Breast epithelium (tissue), 3 donors: ENCODE results near the gene TPGS2.

Experiments
- POLR2A ChIP-seq: fragments of 450-650 bp; IDR thresholded peaks from one replicate; pipeline ENCODE4 v1.6.1; 2016; ENCODE audit warnings: antibody characterized with exemption, mild to moderate bottlenecking, moderate library complexity
- POLR2AphosphoS5 ChIP-seq, 3 donors: sonication (generic); formaldehyde crosslinking; IDR thresholded peaks; one replicate each; pipeline ENCODE4 v1.6.1; 2017; ENCODE audit warnings: antibody characterized with exemption in 3 of 3
- TF ChIP-seq, protein P1 (sequence below), 3 donors: fragments of 450-650 bp; IDR thresholded peaks; one replicate each; pipeline ENCODE4 v1.5.1; 2016 to 2017; ENCODE audit warnings: antibody characterized with exemption in 3 of 3, mild to moderate bottlenecking in 3 of 3, moderate library complexity in 3 of 3

- TF ChIP-seq, protein P1, sequence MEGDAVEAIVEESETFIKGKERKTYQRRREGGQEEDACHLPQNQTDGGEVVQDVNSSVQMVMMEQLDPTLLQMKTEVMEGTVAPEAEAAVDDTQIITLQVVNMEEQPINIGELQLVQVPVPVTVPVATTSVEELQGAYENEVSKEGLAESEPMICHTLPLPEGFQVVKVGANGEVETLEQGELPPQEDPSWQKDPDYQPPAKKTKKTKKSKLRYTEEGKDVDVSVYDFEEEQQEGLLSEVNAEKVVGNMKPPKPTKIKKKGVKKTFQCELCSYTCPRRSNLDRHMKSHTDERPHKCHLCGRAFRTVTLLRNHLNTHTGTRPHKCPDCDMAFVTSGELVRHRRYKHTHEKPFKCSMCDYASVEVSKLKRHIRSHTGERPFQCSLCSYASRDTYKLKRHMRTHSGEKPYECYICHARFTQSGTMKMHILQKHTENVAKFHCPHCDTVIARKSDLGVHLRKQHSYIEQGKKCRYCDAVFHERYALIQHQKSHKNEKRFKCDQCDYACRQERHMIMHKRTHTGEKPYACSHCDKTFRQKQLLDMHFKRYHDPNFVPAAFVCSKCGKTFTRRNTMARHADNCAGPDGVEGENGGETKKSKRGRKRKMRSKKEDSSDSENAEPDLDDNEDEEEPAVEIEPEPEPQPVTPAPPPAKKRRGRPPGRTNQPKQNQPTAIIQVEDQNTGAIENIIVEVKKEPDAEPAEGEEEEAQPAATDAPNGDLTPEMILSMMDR (IDR thresholded peaks at IDR 0.05): no peak
- TF ChIP-seq POLR2A (no peak), POLR2AphosphoS5 (IDR thresholded peaks at IDR 0.05) (no peak)
These were observed 28.0 kb upstream of the TPGS2 start for GRCh38 chr18:36856815-36857214.
